SU-DHL-6 (cell line): ENCODE results near the gene HLA-DQB1.

Source experiments
- H2AFZ ChIP-seq: fragments of 200-600 bp; sonication (generic); 2 replicates; pipeline ENCODE4 v1.6.1; 2014; ENCODE audit warnings: low read depth, mild to moderate bottlenecking, moderate library complexity, mixed read lengths, antibody characterized with exemption, low read length; ENCODE audit not compliant: severe bottlenecking
- H3F3A ChIP-seq: fragments of 200-600 bp; shearing (Covaris generic); 2 replicates; pipeline ENCODE4 v1.6.0; 2016; ENCODE audit warnings: antibody characterized with exemption, mild to moderate bottlenecking; ENCODE audit not compliant: insufficient read depth
- H3K27ac ChIP-seq: fragments of 200-600 bp; sonication (generic); 2 replicates; pipeline ENCODE4 v1.5.1; 2016; ENCODE audit warnings: low read depth, mild to moderate bottlenecking, low read length, moderate library complexity, mixed read lengths
- H3K27me3 ChIP-seq: fragments of 200-600 bp; sonication (generic), shearing (Covaris generic); 2 replicates; pipeline ENCODE4 v1.6.0; 2014; ENCODE audit warnings: mild to moderate bottlenecking, low read length
- H3K36me3 ChIP-seq: fragments of 200-600 bp; sonication (generic); 2 replicates; pipeline ENCODE4 v1.6.1; 2014; ENCODE audit warnings: mild to moderate bottlenecking, low read length, mixed read lengths
- H3K4me2 ChIP-seq: fragments of 300-600, 200-600 bp; shearing (Covaris generic), sonication (generic); 2 replicates; pipeline ENCODE4 v1.6.0; 2014; ENCODE audit warnings: low read length, low read depth, mild to moderate bottlenecking; ENCODE audit not compliant: poor library complexity, severe bottlenecking
- H3K4me3 ChIP-seq: fragments of 200-600 bp; sonication (generic); 2 replicates; pipeline ENCODE4 v1.5.1; 2014; ENCODE audit warnings: antibody characterized with exemption, low read length, mild to moderate bottlenecking, mixed read lengths; ENCODE audit not compliant: insufficient read depth, poor library complexity, severe bottlenecking
- H3K79me2 ChIP-seq: fragments of 200-600 bp; sonication (generic); 2 replicates; pipeline ENCODE4 v1.6.1; 2014; ENCODE audit warnings: mild to moderate bottlenecking, low read length, moderate library complexity; ENCODE audit not compliant: insufficient read depth
- H3K9ac ChIP-seq: fragments of 200-600 bp; sonication (generic); 2 replicates; pipeline ENCODE4 v1.7.0; 2014; ENCODE audit warnings: mild to moderate bottlenecking, low read length
- H3K9me2 ChIP-seq: fragments of 200-600 bp; sonication (generic); replicated peaks from 2 replicates; pipeline ENCODE4 v1.6.1; 2014; ENCODE audit warnings: low read length; ENCODE audit not compliant: insufficient read depth
- H3K9me3 ChIP-seq: fragments of 200-600 bp; sonication (generic); 2 replicates; pipeline ENCODE4 v1.6.1; 2014; ENCODE audit warnings: low read length, mixed read lengths; ENCODE audit not compliant: insufficient read depth
- H4K20me1 ChIP-seq: fragments of 200-600 bp; sonication (generic); 2 replicates; pipeline ENCODE4 v1.6.1; 2014; ENCODE audit warnings: low read depth, mild to moderate bottlenecking, antibody characterized with exemption, low read length, moderate library complexity, mixed read lengths
- EZH2phosphoT487 ChIP-seq: fragments of 200-600 bp; sonication (generic), shearing (Covaris generic); conservative IDR thresholded peaks from 2 replicates; pipeline ENCODE4 v1.6.1; 2018; ENCODE audit warnings: mild to moderate bottlenecking, antibody characterized with exemption, low read length, moderate library complexity, mixed read lengths
- TF ChIP-seq, protein P1 (sequence below): fragments of 200-600 bp; sonication (generic); IDR thresholded peaks from one replicate; pipeline ENCODE4 v1.5.1; 2017; ENCODE audit warnings: antibody characterized with exemption, mild to moderate bottlenecking, low read length, moderate library complexity; ENCODE audit not compliant: insufficient read depth, poor library complexity, severe bottlenecking

HLA-DQB1 gene

DNA sequence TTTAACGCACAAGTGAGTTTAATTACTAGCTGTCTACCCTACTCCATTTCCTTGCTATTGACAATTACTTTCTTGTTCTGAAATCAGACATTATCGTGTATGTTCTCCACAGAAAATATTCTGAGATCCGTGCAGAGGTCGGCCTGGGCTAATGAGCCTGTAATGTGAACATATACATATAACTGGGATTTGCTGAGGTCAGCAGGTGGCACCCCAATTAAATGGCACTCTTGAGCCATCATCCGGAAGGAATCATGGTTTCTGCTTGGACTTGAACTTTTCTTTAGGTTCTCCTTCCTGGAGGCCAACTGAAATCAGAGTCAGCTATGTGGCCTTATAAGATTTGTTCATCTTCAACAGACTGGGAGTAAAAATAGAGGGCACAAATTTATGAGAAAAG lies 3.6 kb downstream of the HLA-DQB1 start:
- Histone ChIP-seq H2AFZ (no peak overlapping the region), H3K9me2 (no peaks in the 10 kb centered on the region), H3F3A (peaks cover 13% of the 10 kb centered on the region), H4K20me1 (no peaks in the 10 kb centered on the region), H3K27ac (no peak overlapping the region), H3K9ac (no peak overlapping the region), H3K4me3 (no peak overlapping the region), H3K36me3 (no peaks in the 10 kb centered on the region), H3K79me2 (peaks cover 6% of the 10 kb centered on the region), H3K27me3 (no peaks in the 10 kb centered on the region), H3K9me3 (no peaks in the 10 kb centered on the region), H3K4me2 (no peak overlapping the region)
- TF ChIP-seq, protein P1, sequence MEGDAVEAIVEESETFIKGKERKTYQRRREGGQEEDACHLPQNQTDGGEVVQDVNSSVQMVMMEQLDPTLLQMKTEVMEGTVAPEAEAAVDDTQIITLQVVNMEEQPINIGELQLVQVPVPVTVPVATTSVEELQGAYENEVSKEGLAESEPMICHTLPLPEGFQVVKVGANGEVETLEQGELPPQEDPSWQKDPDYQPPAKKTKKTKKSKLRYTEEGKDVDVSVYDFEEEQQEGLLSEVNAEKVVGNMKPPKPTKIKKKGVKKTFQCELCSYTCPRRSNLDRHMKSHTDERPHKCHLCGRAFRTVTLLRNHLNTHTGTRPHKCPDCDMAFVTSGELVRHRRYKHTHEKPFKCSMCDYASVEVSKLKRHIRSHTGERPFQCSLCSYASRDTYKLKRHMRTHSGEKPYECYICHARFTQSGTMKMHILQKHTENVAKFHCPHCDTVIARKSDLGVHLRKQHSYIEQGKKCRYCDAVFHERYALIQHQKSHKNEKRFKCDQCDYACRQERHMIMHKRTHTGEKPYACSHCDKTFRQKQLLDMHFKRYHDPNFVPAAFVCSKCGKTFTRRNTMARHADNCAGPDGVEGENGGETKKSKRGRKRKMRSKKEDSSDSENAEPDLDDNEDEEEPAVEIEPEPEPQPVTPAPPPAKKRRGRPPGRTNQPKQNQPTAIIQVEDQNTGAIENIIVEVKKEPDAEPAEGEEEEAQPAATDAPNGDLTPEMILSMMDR = no peak
- TF ChIP-seq EZH2phosphoT487 = no peak

DNA sequence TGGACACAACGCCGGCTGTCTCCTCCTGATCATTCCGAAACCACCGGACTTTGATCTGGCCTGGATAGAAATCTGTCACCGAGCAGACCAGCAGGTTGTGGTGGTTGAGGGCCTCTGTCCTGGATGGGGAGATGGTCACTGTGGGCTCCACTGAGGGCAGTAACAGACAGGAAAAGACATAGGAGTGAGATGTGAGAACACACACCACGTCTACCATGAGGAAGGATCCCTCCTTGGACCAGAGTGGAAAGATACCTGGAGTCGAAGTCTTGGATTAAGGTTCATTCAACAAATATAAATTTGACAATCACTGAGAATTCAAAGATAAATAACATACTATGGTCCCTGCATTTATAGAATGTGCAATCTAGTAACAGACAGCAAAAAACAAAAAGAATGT lies 4.4 kb downstream of the HLA-DQB1 start:
- Histone ChIP-seq H2AFZ (no peak overlapping the region), H3K4me3 (no peak overlapping the region), H3K9me2 (no peaks in the 10 kb centered on the region), H3K4me2 (no peak overlapping the region), H3K36me3 (no peaks in the 10 kb centered on the region), H3K27me3 (no peaks in the 10 kb centered on the region), H3K27ac (no peak overlapping the region), H3K79me2 (peaks cover 6% of the 10 kb centered on the region), H3F3A (peaks cover 5% of the 10 kb centered on the region), H3K9me3 (no peaks in the 10 kb centered on the region), H3K9ac (no peak overlapping the region), H4K20me1 (no peaks in the 10 kb centered on the region)
- no peak for TF ChIP-seq EZH2phosphoT487
- TF ChIP-seq, protein P1 = no peak

DNA sequence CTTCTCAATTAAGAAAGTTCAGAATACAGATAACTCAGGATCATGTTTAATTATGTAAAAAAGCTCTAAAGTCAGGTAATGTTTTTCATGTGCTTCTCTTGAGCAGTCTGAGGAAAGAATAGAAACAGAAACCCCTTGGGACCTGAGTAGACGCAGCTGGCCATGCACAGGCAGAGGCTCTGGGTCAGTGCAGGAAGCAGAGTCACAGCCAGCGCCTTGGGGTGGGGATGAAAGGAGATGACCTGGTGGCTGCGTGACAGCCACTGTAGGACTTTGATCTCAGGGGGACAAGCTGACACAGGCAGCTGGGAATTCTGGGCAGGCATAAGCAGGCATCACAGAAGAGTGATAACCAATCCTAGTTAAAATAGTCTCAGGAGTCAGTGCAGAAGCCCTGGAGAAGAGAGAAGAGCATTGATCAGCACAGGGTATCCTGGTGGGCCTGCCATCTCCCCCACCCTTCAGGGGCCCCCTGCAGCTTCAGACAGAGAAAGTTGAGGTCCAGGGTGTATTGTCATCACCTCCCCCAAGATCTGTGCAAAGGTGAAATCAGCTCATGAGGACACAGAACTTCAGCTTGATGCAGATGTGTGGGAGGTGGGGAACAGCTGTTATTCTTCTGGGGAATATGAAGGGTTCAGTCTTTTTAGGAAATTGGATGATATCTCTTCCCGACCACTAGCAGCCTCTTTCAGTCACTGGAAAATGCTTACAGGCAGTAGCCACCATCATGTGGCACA lies 6.4 kb downstream of the HLA-DQB1 start:
- Histone ChIP-seq H3K9me2 (no peaks in the 10 kb centered on the region), H3K36me3 (0 out of 2 replicates have a peak, but pooled peaks cover 2% of the 10 kb centered on the region), H3F3A (no peaks in the 10 kb centered on the region), H3K4me2 (peak overlapping the region; percentile 26), H4K20me1 (no peaks in the 10 kb centered on the region), H3K27me3 (no peaks in the 10 kb centered on the region), H3K79me2 (no peaks in the 10 kb centered on the region), H2AFZ (no peak overlapping the region), H3K9me3 (no peaks in the 10 kb centered on the region), H3K27ac (peak overlapping the region; percentile 73), H3K9ac (peak overlapping the region; percentile 28; the same call in 1 of the 2 replicates), H3K4me3 (no peak overlapping the region)
- TF ChIP-seq EZH2phosphoT487 = no peak
- TF ChIP-seq, protein P1 = no peak
